ENCODE measurements around the gene PUM2.

PUM2 gene

DNA sequence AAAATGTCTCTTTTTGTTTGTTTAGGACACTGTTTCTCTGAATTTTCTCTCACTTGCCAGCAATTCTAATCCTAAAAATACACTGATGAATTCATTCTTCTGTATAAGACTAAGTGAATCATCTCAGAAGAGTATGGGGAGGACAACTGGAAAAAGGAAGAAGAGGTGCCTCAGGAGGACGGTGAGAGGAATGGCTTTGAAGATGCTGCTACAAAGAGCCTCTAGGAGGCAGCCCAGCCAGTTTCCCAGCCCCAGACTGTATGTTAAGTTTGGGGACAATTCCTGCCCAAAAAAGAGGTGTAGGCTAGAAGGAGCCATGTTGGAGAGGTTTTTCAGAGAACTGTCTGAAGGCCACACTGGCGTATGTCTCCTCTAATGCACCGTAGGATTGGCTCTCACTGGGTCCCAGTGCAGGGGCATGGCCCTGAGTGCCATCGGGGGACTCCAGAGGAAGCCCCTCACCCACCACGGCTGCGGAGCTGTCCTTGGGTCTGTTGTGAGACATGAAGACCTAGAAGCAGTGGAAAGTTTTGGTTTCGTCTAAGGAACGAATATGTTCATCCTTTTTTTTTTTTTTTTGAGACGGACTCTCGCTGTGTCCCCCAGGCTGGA is 122.6 kb downstream of the PUM2 start:
- DNase-seq = no peak

DNA sequence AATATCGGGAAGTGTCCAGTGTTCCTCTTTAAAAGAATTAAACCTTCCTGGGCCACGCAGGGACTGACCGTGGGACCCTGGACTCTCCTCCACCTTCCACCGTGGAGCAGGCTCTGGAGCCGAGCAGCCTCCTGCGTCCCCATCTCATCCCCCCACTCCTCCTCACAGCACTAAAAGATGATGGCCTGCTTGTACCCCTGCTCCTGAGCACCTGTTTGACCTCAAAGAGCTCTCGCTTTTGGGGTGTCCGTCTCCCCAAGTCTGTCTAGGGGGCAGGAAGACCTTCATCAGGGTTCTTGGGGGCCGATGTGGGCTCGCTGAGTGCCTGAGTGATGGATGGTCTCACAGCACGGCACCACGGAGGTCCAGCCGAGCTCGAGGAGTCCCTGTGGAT is 124.5 kb downstream of the PUM2 start:
- no peak for DNase-seq

DNA sequence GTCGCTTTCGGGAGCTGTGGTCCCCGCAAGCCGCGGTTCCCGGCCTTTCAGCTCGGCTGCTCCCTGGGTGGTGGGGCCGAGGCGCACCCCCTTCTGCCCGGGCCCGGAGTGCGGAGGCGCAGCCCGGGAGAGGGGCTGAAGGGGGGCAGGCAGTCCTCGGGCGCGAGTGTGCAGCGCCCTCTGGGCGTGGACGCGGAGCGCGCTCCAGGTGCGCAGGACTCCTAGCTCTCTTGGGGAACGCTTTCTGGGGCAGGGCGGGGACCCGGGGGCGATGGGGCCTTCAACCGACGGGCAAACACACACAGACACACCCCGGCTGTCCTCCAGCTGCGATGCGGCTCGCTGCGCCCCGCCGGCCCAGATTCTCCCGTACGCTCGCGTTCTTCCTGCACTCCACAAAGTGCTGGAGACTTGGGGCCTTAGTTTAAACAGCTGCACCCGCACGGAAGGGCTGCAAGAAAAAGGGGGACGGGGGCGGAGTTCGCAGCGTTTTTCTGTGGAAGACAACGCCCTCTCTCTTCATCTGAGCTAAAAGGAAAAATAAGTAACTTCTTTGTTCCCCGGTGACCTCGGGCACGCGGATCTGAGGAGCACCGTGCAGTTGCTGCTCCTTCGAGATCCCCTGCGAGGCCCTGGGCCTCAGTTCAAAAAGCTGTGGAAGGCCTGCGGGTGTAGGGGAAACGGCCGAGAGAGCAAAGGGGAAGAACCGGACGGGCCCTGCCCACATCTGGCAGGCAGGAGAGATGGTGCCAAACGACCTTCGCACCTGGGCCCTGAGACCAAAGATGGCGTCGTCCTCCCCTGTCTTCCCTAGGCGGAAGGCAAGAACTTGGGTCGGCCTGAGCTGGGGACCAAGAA is 125.1 kb downstream of the PUM2 start:
- DNase-seq = no peak

DNA sequence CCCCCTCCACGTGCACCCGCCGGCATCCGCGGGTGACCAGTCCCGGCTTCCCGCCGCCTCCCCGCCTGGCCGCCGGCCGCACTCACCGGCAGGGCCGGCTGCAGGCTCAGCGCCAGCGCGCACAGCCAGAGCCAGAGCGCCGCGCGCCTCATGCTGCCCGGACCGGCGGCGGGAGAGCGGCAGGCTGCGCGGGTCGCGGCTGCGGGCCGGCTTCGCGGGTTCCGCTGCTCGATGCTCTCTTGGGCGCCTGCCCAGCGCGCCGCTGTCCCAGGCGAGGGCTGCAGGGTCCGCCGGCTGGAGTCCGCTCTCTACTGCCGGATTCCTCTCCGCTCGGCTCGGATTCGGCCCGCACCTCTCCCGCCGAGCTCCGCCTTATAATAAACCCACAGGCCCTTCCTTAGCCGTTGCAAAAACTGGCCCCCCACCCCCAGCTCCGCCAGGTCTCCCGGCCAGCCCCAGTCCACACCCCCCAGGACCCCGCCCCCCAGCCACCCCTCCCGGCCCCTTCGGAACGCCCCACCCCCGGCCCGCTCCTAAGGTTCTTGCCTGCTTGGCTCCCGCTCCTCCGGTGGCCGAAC is 125.8 kb downstream of the PUM2 start, which contains the start of gene SDC1:
TSS of gene SDC1 (minus strand) at position 415 of the 578 bp plus-strand sequence. CDS start at position 152, 263 bp downstream.
- no peak for DNase-seq

DNA sequence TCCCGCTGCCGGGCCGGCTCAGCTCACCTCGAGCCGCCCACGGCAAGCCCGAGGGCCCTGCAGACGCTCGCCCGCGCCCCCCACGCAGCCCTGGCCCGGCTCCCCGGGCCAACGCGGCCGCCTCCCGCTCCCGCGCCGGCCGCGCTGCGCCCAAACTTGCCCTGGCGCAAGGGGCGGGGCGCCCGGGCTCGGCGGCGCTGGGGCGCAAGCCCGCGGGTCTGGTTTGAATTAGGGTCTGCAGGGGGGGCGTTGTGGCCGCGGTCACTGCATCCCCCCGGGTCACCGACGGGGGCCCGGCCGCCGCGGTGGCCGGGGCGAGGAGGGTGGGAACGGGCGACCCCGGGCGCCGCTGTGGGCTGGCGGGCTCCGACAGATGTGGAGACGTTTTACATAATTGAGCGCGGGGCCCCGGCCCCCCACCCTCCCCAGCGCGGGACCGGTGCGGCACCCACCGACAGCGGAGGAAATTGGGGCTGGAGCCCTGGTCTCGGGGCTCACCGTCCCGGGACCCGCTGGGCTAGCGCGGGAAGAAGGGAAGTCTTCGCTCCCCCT is 126.4 kb downstream of the PUM2 start:
- DNase-seq = no peak

DNA sequence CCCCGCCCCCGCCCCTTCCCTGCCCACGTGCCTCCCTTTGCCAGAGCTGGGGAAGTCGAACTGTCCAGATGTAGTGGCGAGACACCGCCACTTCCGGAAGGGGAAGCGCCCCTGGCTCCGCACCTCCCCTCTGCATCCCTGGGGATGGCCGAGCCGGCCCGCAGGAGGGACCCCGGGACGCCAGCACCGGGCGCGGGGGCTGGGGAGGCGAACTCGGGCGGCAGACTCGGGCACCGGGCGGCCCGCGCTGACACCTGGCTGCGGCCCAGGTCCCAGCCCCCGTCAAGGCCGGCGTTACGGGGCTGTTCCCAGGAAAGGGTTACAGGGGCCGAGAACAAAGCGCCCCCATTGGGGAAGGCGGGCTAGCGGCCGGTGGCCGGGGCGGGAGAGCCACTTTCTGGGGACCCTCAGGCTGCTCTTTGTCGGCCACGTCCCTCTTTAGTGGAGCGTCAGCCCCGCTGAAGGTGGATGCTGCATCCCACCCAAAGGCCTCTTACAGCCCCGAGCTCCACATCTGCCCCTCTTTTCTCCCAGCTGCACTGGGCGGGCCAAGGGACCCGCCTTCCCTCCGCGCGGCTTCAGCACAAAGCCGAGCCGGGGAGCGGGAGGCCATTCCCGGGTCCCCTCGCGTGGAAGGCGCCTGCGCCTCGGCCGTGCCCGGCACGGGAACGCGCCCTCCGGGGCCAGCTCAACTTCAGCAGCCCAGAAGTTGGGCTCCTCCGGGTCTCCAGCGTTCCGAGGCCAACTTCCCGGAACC is 127.1 kb downstream of the PUM2 start:
- DNase-seq = no peak

DNA sequence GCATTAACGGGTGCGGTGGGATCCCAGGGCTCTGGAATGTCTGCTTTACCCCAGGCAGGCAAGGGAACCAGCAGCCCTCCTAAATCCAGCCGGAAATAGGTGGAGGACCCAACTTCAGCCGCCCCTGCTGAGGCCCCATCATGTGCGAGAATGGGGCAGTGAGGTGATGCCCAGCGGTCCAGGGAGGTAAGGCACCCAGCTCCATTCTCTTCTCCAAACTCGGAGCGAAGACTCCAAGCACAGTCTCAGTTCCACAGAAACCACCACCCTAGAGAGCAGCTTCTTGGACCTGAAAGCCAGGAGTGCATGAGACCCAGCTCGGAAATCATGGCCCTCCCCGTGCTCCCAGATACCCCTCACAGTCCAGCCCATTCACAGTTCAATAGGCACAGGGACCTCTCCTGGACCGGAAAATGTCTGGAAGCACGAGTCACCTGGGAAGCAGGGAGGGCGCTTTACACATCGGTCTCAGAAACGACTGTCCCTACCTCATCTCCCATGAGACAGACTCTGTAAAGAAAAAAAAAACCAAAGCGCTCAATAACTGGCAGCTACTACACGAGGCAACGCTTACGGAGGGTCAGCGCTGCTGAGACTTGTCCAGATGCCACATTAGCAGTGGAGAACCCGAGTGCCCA is 127.8 kb downstream of the PUM2 start:
- DNase-seq = no peak

DNA sequence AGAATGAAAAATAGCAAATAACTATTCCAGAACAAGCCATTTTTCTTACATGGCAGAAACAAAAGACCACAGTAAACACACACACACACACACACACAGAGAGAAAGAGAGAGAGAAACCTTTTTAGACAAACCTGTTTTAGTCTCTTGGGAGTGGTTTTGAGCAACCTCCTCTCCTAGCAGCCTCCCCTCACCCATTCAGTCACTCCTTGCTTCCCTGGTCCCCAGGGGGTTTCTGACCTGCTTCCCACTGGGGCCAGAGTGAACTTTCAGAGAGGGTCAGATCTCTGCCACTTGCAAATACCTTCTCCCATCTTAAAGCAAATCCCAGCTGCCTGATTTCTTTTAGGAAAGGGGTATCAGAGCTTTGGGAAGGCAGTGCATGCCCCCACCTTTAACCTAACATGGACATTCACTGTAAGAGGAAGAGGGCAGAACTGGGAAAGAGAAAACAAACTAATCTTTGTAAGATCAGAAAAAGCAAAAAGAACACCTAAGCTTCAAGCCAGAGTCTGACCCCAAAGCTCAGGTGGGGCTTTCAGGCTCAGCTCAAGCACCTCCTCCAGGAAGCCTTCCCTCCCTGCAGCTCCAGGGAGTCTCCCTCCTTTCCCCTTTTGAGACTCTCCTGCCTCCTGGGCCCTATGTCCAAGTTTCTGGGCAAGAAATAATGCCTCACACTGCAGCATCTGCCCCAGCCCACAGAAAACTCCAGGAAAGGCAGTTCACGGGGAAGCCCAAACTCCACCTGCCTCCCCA is 128.5 kb downstream of the PUM2 start:
- no peak for DNase-seq

DNA sequence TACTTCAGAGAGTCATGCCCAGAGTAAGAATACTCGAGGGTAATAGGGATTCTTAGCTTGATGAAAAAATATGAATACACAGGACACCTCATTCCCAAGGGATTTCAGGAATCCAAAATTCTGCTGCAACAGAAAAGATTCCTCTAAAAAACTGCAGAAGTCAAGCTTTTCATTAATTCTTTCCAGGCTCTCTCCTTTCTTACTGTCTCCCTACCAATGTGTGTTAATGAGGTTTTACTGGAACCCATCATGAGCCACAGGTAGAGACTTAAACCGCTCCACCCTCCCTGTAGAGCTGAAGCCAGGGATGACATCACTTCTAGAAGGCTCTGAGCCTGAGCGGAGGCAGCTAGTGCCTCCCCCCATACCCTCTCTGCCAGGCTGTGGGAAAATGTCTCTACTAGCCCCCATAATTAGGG is 129.1 kb downstream of the PUM2 start:
- DNase-seq = no peak

DNA sequence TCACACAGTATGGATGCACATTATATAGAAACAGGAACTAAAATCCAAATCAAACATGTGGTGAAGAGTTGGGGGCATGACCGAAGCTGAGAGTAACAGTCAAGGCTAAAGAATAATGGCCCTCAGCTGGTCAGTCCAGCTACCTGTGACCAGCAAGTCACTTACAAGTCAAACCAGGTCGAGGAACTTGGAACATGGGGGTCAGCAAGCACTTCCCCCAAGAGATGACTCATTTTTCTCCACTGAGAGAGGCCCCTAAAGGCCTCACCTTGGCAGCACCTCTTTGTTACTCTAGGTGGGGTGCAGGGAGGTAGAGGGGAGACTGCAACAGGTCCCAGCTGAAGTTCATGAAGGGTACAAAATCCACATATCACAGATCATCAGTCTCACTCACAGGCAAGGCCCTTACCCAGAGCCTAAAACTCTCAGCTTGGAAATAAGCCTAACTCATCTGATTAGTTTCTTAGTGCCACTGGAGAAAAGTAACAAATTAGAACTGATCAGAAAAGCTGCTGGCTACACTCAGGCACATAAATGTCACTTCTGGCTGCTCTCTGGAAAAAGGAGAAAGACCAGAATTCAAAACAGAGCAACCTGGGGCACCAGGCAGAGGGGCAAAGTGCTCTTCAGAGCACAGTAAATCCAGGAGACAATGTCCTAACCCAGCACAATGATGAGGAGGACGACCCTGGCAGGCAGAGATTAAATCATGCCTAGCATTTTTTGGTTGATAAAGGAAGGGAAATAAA is 129.7 kb downstream of the PUM2 start:
- DNase-seq = no peak

DNA sequence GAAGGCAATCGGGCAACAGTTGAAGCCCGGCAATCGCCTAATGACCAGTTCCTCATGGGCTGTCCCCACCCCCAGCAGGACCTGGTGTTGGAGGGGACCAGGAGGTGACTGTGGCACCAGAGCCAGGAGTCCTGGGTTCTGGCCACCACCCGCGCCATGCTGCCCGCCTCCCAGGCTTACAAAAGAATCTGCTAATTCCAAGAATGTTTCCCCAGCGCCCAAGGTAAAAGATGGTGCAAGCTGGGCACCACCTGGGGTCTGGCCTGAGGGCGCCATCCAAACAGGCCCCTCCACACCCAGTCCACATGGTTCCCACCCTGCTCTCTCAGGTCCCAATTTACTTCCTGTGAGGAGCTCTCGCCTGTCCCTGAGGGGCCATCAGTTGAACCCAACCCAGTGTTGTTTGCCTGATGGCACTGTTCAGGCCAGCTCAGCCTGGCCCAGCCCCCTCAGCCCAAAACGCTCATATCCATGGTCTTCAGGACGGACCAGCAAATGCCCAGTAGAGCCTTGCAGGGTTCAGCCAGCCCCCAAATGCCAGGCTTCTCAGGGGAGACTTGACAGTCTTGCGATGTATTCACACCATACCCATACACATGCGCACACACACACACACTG is 130.8 kb downstream of the PUM2 start:
- DNase-seq = no peak

DNA sequence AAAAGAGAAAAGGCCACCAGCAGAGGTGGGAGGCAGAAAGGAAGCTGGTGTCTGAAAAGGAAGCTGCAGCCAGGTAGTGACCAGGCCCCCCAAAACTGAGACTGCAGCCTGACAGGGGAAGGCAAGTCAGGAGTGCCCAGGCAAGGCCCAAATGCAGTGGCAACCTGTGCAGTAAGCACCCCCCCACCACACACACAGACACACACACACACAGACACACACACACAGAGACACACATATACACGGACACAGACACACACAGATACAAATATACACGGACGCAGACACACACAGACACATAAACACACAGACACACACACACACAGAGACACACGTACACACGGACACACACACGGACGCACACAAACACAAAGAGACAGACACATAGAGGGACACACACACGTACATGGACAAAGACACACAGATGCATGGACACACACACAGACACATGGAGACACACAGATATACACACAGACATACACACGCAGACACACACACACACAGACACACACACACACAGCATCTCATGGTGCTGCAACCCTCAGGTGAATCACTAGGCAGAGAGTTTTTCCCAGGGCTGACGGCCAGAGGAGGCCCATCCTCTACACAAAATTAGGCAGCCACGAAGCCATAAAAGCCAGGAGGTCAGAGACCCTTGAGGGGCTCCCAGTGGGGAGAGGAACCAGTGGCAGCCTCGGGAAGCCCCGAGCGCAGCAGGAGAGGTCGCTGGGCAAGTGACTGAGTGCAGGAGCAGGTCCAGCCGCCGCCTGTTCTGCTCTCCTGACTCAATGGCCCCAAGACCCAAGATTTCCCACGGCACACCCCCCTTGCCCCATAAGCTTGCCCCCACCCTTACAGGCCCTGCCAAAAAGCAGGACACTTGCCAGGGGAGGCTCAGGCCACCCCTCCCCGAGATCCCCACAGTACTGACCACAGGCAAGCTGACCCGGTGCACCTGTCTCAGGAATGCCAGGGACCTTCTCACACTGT is 132.0 kb downstream of the PUM2 start:
- no peak for DNase-seq

DNA sequence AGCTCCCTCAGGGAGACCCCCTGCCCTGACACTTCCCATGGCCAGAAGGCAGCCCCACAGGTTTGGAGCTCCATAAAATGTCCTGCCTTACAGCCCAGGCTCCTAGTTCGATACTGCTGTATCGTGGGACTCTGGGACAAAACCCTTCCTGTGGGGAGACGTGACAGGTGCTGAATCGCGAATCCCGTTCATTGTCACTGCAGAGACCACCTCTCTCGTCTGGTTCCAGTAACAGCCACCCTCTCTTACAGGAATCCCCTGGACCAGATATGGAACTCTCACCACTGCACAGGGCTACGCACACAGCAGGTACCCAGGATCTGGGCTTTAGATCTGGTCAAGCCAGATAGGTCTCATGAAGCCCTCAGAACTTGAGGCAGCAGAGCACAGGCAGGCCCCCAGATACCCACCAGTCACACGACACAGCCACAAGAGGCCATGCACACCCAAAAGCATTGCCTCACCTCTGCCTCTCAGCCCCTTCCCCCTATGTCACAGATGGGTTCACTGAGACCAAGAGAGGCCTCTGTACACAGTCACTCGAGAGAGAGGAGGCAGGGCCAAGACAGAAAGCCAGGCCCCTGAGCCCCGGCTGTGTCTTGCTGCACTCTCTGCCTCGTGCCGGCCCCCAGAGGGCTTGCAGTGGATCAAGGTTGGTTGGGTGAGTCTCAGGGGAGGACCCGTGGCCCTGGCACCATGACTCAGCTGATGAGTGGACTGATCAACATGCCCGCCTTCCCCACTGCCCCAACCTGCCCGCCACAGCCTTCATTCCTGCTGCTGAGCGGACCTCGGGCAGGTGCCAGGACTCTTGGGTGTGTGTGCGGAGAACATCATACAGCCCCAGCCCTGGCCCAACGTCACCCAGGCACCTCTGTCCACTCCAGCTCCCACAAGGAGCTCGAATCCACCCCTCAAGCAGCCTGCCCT is 133.3 kb downstream of the PUM2 start:
- DNase-seq = no peak

DNA sequence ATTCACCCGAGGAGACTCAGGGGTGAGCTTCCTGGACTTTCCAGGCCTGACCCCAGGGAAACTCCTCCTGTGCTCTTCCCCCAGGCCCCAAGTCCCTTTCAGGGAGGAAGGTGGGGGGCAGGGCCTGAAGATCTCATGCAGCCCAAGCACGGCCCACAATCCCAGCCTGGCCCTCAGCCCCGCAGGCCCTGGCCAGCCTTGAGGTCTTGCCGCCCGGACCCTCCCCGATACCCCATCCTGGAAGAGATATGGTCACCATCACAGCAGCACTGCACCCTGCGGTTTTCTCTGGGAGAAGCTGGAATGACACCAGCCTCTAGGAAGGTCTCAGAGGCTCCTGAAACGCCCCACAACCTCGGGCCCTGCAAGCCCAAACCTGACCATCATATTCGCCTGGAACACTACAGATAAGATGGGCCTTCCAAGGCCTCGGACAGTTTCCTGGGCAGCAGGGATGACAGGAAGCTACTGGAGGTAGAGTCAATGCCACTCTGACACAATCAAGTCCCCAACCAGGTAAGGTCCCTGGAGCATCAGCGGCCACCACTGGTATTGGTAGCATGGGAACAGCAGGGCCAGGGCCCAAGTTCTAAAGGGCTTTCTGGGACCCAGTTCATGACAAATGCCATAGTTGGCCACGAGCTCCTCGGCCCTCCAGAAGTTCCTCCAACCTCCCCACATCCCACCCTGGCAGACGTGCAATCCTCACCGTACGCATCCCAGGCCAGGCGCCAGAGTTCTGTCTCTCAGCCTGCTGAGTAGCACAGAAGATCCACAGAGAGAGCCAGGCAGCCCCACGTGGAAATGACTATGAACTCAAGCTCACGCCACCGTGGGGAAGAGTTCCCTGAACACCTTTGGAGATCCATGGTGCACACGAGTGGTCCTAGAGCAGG is 134.3 kb downstream of the PUM2 start:
- DNase-seq = no peak

DNA sequence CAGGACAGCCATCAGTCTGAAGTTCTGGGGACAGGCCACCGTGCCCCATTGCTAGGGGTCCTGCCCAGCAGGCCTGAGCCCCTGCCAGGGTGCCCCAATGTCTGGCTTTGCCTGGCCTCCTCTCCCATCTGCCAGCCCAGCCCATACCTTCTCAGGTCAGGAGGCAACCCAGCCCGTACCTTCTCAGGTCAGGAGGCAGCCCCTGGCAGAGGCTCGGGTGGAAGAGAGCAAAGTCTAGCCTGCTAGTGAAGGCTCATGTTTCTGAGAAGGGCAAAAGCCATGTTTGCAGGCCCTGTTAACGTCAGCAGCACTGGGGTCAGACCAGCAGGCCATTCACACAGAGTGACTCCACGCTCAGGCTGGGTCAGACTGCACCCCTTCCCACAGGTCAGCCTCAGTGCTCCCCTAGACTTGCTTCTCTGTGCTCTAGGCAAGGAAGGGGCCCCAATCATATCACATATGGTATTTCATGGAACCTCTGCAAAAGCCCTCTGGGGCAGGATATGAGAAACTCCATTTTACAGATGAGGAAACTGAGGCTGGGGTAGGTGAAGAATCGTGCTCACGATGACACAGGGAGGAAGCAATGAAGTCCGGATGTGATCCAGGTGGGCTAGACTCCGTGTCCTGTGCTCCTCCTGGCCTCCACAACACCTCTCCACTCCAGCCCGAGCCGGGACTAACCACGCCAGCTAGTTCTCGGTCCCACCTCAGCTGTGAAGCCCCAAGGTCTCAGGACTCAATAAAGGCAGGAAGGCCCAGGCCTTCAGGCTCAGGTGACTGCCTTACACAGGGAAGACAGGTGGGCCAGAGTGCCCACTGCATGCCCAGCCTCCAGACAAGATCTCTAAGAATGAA is 135.2 kb downstream of the PUM2 start:
- DNase-seq = no peak

Data from cortex of kidney (tissue), 1 donor.